ENCODE results near the gene CPNE4.

Gene CPNE4

DNA sequence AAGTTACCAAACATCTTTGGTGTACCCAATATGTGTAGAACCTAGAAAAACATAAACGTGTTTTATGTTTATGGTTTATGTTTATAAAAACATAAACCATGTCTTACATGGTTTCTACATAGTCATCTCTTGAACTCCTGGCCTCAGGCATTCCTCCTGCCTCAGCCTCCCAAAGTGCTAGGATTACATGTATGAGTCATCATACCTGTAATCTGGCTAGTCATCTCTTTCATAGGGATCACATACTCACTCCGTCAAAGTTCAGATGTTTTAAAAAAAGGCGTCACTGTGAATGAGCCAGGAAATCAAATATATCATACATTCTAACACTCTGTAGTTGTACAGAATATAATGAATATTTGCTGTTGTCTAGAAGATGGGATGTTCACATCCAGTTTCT lies 178.6 kb downstream of the CPNE4 start:
- DNase-seq = no peak

DNA sequence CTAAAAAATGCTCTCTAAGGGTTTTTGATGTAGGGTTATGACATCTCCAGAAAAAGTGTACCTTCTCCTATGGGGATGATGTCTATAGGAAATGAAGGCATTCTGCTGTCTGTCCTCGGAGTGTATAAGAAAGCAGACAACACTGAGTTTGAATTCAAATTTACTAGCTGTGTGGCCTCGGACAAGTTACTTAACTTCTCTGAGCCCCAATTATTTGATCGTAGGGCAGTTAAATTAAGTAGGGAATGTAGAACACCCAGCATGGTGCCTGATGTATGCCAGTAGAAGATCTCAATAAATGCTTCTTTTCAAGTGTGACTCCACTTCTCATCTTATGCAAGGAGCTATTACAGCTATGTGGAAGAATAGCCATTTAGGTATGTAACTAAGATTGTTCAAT lies 184.6 kb downstream of the CPNE4 start:
- DNase-seq = no peak

- no peak for DNase-seq
Observed at GRCh38 chr3:131849616-131850015, 185.2 kb downstream of the CPNE4 start.

- DNase-seq = no peak
Observed at GRCh38 chr3:131847966-131848510, 186.8 kb downstream of the CPNE4 start.

DNA sequence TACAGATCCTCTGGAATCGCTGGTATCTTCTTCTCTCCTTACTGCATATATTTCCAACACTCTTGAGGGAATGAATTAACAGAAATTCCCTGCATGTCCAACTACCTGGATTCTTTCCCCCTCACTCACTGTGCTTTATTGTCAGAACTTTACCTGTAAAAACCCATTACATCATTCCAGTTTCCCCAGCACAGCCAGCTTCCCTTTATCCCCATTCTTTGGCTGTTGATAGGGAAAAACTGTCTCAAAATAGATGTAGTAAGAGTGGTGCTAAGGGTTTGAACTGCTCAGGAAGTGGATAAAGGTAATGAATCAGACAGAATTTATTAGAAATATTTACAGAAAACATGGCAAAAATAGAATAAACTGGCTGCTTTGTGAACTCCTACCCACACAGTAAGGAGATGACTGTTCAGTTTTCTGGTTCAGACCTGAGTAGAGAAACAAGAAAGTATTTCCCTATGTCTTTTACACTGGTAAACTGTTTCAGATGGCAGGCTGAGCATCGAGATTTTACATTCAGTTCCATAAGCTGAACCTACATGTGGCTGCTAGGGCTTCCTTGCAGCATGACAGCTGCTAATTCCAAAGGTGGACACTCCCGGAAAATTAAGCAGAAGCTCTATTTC lies 188.4 kb downstream of the CPNE4 start:
- no peak for DNase-seq

DNA sequence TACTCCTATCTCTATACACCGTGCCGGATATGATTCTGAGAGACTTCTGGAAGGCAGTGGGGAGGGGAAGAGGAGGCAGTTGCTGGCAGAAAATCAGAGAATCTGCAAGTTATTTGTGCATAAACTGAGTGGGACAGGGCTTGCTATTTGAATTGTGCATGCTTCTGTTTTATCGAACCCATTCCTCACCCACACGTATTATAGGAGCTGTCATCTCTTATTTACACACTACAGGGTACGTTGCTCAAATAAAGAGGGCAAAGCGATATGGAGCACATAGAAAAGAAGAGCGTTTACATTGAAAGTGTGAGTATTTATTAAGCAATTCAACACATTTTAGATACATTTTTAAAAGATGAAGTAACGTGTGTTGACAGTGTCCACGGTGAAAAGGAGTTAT lies 191.6 kb downstream of the CPNE4 start:
- DNase-seq = no peak

DNA sequence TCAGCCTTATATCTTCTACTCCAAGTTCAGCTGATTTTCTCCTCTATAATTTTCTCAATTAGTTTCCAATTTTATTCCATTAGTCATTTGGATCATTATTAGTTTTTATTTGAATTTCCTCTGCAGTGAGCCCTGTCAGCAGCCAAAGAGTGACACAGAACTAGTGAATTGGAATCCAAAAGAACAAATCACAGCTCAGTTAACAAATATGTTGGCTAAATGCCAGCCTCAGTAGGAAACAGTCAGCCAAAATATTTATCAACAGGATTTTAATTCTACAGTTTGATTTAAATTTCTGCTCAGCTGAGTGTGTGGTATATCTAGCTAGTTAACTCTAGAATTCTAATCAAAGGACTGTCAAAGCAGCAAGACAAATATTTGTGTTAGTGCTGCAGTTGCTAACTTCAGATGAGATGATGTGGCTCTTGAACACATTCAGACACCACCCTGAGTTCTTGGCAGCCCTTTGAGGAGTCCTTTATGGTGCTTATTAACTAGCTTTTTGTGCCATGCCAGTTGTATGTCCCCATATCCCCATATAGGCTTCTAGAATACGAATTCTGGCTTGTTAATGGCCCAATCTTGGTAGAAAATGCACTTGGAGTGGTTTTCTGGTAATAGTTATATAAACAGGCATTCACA lies 194.5 kb downstream of the CPNE4 start:
- no peak for DNase-seq

- no peak for DNase-seq
Observed at GRCh38 chr3:131835906-131836305, 198.9 kb downstream of the CPNE4 start.

DNA sequence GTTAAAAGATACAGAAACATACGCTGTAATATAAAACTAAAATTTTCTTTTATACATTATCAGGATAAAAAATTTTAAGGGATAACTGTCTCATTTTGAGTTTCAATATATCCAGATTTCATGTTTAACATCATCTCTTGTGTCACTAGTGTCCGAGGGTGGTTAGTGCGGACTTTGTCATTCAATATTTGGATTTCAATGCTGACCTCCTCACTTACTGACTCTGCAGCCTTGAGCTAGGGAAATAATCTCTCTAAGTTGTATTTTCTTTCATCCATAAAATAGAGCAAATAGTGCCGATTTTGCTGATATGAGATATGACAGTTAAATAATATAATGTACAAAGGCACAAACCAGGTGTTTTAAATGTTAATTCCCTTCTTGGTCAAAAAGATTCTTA lies 203.2 kb downstream of the CPNE4 start:
- DNase-seq = no peak

DNA sequence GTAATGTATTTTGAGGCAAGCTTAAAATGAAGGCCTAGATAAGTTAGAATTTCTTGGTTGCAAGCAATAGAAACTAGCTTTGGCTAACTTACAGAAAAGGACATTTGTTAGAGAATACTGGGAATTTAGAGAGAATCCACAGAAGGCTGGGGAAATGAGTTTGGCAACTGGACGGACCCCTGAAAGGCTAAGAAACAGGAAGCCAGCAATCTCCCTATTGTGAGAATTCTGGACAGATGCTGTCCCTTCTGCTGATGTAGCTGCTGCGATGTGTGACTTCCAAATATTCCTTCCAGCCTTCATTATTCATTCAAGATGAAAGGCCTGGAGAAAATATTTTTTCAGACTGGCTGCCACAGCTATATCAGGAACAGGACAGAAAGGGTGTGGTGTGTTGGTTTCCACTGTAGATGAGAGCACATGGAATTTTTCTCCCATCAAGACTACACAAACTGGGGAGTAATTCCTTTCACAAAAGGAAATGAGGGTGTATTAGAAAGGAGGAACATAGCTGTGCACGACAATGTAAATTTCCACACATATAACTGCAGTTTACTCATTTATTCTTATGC lies 213.5 kb downstream of the CPNE4 start:
- DNase-seq = no peak

- DNase-seq = no peak
Observed at GRCh38 chr3:131819381-131820055, 215.3 kb downstream of the CPNE4 start.

- no peak for DNase-seq
Observed at GRCh38 chr3:131812433-131812832, 222.4 kb downstream of the CPNE4 start.

- no peak for DNase-seq
Observed at GRCh38 chr3:131811481-131811880, 223.3 kb downstream of the CPNE4 start.

DNA sequence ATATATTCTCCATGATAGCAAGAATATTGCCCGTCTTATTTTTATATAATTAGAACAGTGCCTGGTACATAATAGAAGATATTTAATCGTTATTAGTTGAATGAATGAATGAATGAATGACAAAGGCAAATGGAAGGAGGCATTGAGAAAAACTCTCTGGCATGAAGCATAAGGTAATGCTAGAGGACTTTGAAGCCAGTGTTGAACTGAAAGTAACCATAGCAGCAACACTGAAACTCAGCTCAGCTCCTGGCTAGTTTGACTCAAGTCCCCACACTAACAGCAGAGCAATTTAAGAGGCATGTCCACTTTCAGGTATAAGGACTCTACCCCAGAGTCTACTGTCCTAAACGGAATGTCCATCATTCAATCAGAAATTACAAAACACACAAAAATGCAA lies 227.0 kb downstream of the CPNE4 start:
- no peak for DNase-seq

DNA sequence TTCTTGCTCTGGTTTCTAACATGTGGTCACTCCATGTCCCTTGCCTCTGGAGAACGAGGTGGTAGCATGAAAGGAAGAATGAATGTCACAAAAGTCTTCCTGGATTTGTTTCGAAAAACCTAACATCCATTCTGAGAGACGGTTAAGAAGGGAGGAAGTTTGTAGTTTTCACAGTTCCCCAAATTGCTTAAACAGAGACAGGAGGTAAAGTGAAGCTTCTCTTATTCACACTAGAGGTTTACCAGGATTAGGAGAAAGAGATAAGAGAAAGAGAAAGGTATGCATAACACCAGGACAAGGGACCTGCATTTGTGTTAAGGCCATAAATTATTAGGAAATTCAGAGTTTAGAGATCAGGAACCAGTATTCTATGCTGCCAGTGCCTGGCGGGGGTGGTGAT lies 228.1 kb downstream of the CPNE4 start:
- no peak for DNase-seq

DNA sequence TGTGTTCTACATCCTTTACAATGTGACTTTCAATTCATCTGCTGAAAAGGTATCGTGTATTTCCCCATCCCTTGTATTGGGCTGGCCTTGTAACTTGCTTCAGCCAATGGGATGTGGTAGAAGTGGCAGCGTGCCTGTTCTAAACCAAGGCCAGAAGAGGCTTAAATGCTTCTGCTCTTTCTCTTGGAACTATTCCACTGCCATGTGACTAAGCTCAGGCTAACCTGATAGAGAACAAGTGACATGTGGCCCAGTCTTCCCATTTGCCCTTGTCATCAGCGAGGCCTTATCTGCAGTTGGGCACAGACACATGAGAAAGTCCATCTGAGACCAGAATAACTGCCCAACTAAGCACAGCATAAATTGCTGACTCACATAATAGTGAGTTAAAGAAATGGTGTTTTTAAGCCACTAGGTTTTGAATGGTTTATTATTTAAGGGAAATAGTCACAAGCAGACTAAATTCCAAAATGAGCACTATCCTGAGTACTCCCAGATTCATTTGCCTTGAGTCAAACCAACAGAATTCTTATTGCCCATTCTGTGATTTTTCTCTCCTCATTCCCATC lies 230.2 kb downstream of the CPNE4 start:
- no peak for DNase-seq

- DNase-seq = no peak
Observed at GRCh38 chr3:131803113-131803512, 231.7 kb downstream of the CPNE4 start.

DNA sequence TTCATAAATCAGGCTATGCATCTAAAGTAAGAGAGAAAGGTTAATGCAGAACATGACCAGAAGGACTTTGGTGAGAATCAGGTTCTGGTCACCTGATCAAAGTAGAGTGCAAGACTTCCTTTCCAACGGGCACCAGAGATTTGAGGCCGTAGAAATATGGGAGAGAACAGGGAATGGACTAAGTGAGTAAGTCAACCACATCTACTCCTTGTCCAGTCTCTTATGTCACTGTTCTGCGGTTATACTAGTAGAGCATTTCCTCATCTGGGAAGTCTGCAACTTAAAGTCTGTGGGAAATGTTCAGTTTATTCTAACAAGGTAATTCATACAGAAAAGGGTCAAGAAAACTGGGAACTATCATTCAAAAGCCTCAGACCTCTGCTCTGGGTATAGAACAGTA lies 232.8 kb downstream of the CPNE4 start:
- no peak for DNase-seq

- no peak for DNase-seq
Observed at GRCh38 chr3:131801566-131801965, 233.2 kb downstream of the CPNE4 start.

DNA sequence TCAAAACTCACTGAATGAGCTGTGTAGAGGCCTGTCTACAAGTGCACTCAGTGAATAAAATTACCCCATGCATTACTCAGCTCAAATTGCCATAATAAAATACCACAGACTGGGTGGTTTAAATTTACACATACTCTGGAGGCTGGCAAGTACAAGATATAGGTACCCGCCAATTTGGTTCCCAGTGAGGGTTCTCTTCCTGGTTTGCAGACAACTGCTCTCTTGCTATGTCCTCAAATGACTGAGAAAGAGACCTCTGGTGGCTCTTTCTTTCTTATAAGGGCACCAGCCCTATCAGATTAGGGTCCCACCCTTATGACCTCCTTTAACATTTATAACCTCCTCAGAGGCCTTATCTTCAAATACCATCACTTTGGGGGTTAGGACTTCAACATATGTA lies 237.0 kb downstream of the CPNE4 start:
- no peak for DNase-seq

DNA sequence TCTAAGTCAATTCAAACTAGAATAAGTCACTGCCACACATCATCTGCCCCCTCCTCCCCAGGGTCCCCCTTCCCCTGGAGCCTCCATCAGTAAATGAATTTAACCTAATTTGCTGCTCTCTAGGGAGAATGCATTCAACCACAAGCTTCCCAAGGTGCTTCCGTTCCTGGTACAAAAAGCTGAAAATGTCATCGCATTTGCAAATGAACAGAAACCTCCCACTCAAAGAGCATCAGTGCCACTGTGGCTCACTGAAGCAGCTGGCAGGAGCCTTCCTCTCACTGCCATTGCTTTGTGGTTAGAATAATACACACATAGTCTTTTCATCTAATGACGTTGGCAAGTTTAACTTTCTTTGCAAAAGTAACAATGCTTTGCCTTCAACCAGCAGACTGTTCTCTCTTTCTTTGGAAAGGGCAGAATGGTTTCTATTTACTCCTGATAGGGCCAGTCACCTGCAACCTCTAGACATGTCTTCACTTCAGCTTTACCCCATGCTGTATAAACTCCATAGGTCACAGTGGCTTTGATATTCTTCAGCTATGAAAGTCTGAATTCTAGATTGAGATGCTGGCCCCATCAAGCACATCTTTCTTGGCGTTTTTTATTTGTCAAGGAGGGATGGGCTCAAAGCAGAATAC lies 238.1 kb downstream of the CPNE4 start:
- DNase-seq = no peak

- no peak for DNase-seq
Observed at GRCh38 chr3:131796111-131796510, 238.7 kb downstream of the CPNE4 start.

Data from femur (tissue), 1 donor.